ENCODE data around the gene MEIOB. TPM values are rescaled to one million over a fixed set of nuclear protein-coding genes. Genes with fewer than 3 reads are reported as not detected.

MEIOB gene
- total RNA-seq, 1 donor from 2014 or later = not detected

- Mint-ChIP-seq H3K4me1 (peaks cover 5% of the 10 kb centered on the region), H3K4me3 (no peak overlapping the region), H3K27me3 (no peaks in the 10 kb centered on the region), H3K27ac (no peak overlapping the region), H3K9me3 (no peaks in the 10 kb centered on the region), H3K36me3 (ENCODE audit: low read depth) (peaks cover 23% of the 10 kb centered on the region)
- intact Hi-C loops (cut with micrococcal nuclease) = no loop called here
- no peak for DNase-seq
- ChIA-PET POLR2A (no interaction called here), CTCF (no interaction called here)
- TF ChIP-seq CTCF (IDR thresholded peaks at IDR 0.05) = no peak
- no peak for ATAC-seq (ENCODE audit: low read depth)
These were observed 83.3 kb downstream of the MEIOB start for GRCh38 chr16:1788708-1789100.

GRCh38 chr16:1788095-1788707 is 83.8 kb downstream of the MEIOB start:
- peaks cover 10% of the 10 kb centered on the region for H3K4me1 Mint-ChIP-seq
- H3K27me3 Mint-ChIP-seq = no peaks in the 10 kb centered on the region
- ChIA-PET CTCF (no interaction called here), POLR2A (no interaction called here)
- H3K4me3 Mint-ChIP-seq = no peak overlapping the region
- H3K9me3 Mint-ChIP-seq = no peaks in the 10 kb centered on the region
- peaks cover 23% of the 10 kb centered on the region for H3K36me3 Mint-ChIP-seq (ENCODE audit: low read depth)
- intact Hi-C loops (cut with micrococcal nuclease) = no loop called here
- TF ChIP-seq CTCF (IDR thresholded peaks at IDR 0.05) = no peak
- DNase-seq = no peak
- ATAC-seq (ENCODE audit: low read depth) = no peak
- no peak overlapping the region for H3K27ac Mint-ChIP-seq

- POLR2A ChIA-PET = no interaction called here
- intact Hi-C loops (cut with micrococcal nuclease) = no loop called here
- no peak for ATAC-seq (ENCODE audit: low read depth)
These were observed 84.5 kb downstream of the MEIOB start for GRCh38 chr16:1787322-1788094.

GRCh38 chr16:1787056-1787321 is 85.0 kb downstream of the MEIOB start:
- H3K9me3 Mint-ChIP-seq = no peaks in the 10 kb centered on the region

More at GRCh38 chr16:1787322-1788094, 84.5 kb downstream of the MEIOB start:
- H3K27ac Mint-ChIP-seq = no peak overlapping the region
- DNase-seq = no peak
- no peak overlapping the region for H3K4me3 Mint-ChIP-seq
- no peaks in the 10 kb centered on the region for H3K27me3 Mint-ChIP-seq
- H3K4me1 Mint-ChIP-seq = peaks cover 14% of the 10 kb centered on the region
- no peak for TF ChIP-seq CTCF (IDR thresholded peaks at IDR 0.05)
- CTCF ChIA-PET = no interaction called here
- no peaks in the 10 kb centered on the region for H3K9me3 Mint-ChIP-seq
- H3K36me3 Mint-ChIP-seq (ENCODE audit: low read depth) = peaks cover 23% of the 10 kb centered on the region

More at GRCh38 chr16:1787056-1787321, 85.0 kb downstream of the MEIOB start:
- ATAC-seq (ENCODE audit: low read depth) (no peak), DNase-seq (no peak)
- peaks cover 23% of the 10 kb centered on the region for H3K36me3 Mint-ChIP-seq (ENCODE audit: low read depth)
- POLR2A ChIA-PET = no interaction called here
- CTCF ChIA-PET = no interaction called here
- TF ChIP-seq CTCF (IDR thresholded peaks at IDR 0.05) = no peak
- intact Hi-C loops (cut with micrococcal nuclease) = no loop called here
- H3K4me3 Mint-ChIP-seq = no peak overlapping the region
- H3K27me3 Mint-ChIP-seq = no peaks in the 10 kb centered on the region
- H3K4me1 Mint-ChIP-seq = peaks cover 15% of the 10 kb centered on the region
- H3K27ac Mint-ChIP-seq = no peak overlapping the region

All from activated B cell treated with CpG ODN at 0.5 μM for 24 hours (primary cell).